Karpas-422 (cell line): Measurements from ENCODE around the gene COL12A1. TPM values are rescaled to one million over a fixed set of nuclear protein-coding genes. Genes with fewer than 3 reads are reported as not detected.

Experiments used
- DNase-seq: peaks from one replicate; pipeline ENCODE4 v3.0.0-alpha.2; 2015
- H2AFZ ChIP-seq: fragments of 200-600 bp; sonication (generic); 2 replicates; pipeline ENCODE4 v1.6.1; 2014; ENCODE audit warnings: antibody characterized with exemption, low read length, mixed read lengths
- H3K27ac ChIP-seq: fragments of 200-600 bp; sonication (generic); 2 replicates; pipeline ENCODE4 v1.5.1; 2014; ENCODE audit warnings: mild to moderate bottlenecking, low read length, moderate library complexity
- H3K27me3 ChIP-seq: fragments of 200-600 bp; sonication (generic); 2 replicates; pipeline ENCODE4 v1.6.1; 2014; ENCODE audit warnings: low read length, mixed read lengths
- H3K36me3 ChIP-seq: fragments of 200-600 bp; sonication (generic); 2 replicates; pipeline ENCODE4 v1.6.1; 2014; ENCODE audit warnings: low read length, mixed read lengths; ENCODE audit not compliant: insufficient read depth
- H3K4me1 ChIP-seq: fragments of 200-600 bp; sonication (generic); 2 replicates; pipeline ENCODE4 v1.6.1; 2014; ENCODE audit warnings: mild to moderate bottlenecking, low read length, mixed read lengths
- H3K4me2 ChIP-seq: fragments of 200-600 bp; sonication (generic); 2 replicates; pipeline ENCODE4 v1.6.1; 2014; ENCODE audit warnings: low read length, low read depth, mild to moderate bottlenecking; ENCODE audit not compliant: poor library complexity, severe bottlenecking
- H3K4me3 ChIP-seq: fragments of 200-600 bp; sonication (generic); 2 replicates; pipeline ENCODE4 v1.5.1; 2014; ENCODE audit warnings: mild to moderate bottlenecking, antibody characterized with exemption, low read length, mixed read lengths
- H3K79me2 ChIP-seq: fragments of 200-600 bp; sonication (generic); 2 replicates; pipeline ENCODE4 v1.6.1; 2014; ENCODE audit warnings: mild to moderate bottlenecking, low read length, mixed read lengths
- H3K9ac ChIP-seq: fragments of 200-600 bp; sonication (generic); 2 replicates; pipeline ENCODE4 v1.6.0; 2014; ENCODE audit warnings: low read length
- H3K9me2 ChIP-seq: fragments of 200-600 bp; sonication (generic), shearing (Covaris generic); replicated peaks from 2 replicates; pipeline ENCODE4 v1.6.0; 2014; ENCODE audit warnings: mild to moderate bottlenecking, low read length, moderate library complexity; ENCODE audit not compliant: insufficient read depth
- H3K9me3 ChIP-seq: fragments of 300-700, 200-600 bp; sonication (generic); 2 replicates; pipeline ENCODE4 v1.6.1; 2014; ENCODE audit warnings: low read length, mixed read lengths
- H4K20me1 ChIP-seq: fragments of 200-600 bp; sonication (generic); 2 replicates; pipeline ENCODE4 v1.6.1; 2014; ENCODE audit warnings: mild to moderate bottlenecking, antibody characterized with exemption, low read length, low read depth; ENCODE audit not compliant: insufficient read depth
- total RNA-seq: library from RNA; depleted of rRNA; stranded (reverse); fragments of >200 nt; shearing (Covaris generic); gene quantifications from 2 replicates; pipeline ENCODE4 v1.2.3, GENCODE V29; 2014; ENCODE audit warnings: low replicate concordance

The COL12A1 gene
- total RNA-seq, 1 experiment from 2014 or later: not detected

DNA sequence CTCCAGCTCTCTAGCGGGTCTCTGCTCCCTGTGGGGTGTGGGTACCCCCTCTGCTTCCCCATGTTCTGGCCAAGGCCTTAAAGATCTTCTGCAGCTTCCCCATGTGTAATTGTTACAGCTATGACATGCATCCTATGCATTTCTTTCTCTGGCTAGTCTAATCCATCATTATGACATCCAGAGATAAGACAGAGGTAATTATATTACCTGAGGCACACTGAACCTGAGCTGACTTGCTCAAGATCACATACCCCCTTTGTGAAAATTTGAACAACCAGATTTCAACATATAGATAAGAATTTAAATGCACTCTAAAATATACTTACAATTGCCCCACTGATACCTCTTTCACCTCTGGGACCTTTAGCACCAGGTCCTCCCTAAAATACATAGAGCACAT is 102.4 kb downstream of the COL12A1 start:
- DNase-seq: no peak
- Histone ChIP-seq H3K27me3 (no peaks in the 10 kb centered on the region), H3K9me2 (no peaks in the 10 kb centered on the region; the same call in 1 of the 2 replicates), H2AFZ (no peak overlapping the region), H3K27ac (no peak overlapping the region), H4K20me1 (no peaks in the 10 kb centered on the region), H3K9ac (no peak overlapping the region), H3K4me2 (no peak overlapping the region), H3K9me3 (no peaks in the 10 kb centered on the region), H3K4me1 (no peaks in the 10 kb centered on the region), H3K4me3 (no peak overlapping the region), H3K36me3 (no peaks in the 10 kb centered on the region), H3K79me2 (no peaks in the 10 kb centered on the region)

DNA sequence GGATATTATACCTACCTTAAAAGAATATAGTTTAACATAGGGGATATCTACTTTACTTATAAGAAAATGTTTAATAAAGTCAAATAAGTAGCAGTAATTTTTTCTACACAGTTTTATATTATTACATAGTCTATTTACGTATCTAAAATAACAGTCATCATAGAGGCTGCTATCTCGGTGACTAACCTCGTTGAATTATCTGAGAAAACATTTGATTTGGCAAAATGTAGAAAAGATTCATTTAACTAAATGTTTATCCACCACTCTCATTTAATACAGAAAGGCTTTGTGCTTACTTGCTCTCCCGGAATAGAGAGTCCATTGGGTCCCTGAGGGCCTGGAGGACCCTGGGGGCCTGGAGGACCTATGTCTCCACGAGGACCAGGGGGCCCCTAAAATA is 103.6 kb downstream of the COL12A1 start:
- Histone ChIP-seq H3K4me2 (no peak overlapping the region), H3K9me3 (no peaks in the 10 kb centered on the region)

GRCh38 chr6:75101896-75102295 is 104.0 kb downstream of the COL12A1 start:
- H2AFZ ChIP-seq: no peak overlapping the region

More for the DNA sequence above, 103.6 kb downstream of the COL12A1 start:
- Histone ChIP-seq H3K4me1 (no peaks in the 10 kb centered on the region), H2AFZ (no peak overlapping the region), H3K79me2 (no peaks in the 10 kb centered on the region), H3K9ac (no peak overlapping the region), H3K9me2 (no peaks in the 10 kb centered on the region; the same call in 1 of the 2 replicates), H3K27me3 (no peaks in the 10 kb centered on the region), H3K36me3 (no peaks in the 10 kb centered on the region), H3K27ac (no peak overlapping the region), H3K4me3 (no peak overlapping the region), H4K20me1 (no peaks in the 10 kb centered on the region)
- no peak for DNase-seq

GRCh38 chr6:75098709-75099108 is 107.1 kb downstream of the COL12A1 start:
- no peak for DNase-seq
- Histone ChIP-seq H3K36me3 (no peaks in the 10 kb centered on the region), H3K4me2 (no peak overlapping the region), H3K27ac (no peak overlapping the region), H4K20me1 (no peaks in the 10 kb centered on the region), H3K4me3 (no peak overlapping the region), H3K27me3 (no peaks in the 10 kb centered on the region), H3K4me1 (no peaks in the 10 kb centered on the region), H3K9me2 (no peaks in the 10 kb centered on the region; the same call in 1 of the 2 replicates), H2AFZ (no peak overlapping the region), H3K9me3 (no peaks in the 10 kb centered on the region), H3K79me2 (no peaks in the 10 kb centered on the region), H3K9ac (no peak overlapping the region)

More at GRCh38 chr6:75101896-75102295, 104.0 kb downstream of the COL12A1 start:
- Histone ChIP-seq H3K4me2 (no peak overlapping the region), H3K9me3 (no peaks in the 10 kb centered on the region), H3K27me3 (no peaks in the 10 kb centered on the region), H3K9ac (no peak overlapping the region), H3K79me2 (no peaks in the 10 kb centered on the region), H3K27ac (no peak overlapping the region), H3K4me1 (no peaks in the 10 kb centered on the region), H4K20me1 (no peaks in the 10 kb centered on the region), H3K9me2 (no peaks in the 10 kb centered on the region; the same call in 1 of the 2 replicates), H3K4me3 (no peak overlapping the region), H3K36me3 (no peaks in the 10 kb centered on the region)
- DNase-seq: no peak

DNA sequence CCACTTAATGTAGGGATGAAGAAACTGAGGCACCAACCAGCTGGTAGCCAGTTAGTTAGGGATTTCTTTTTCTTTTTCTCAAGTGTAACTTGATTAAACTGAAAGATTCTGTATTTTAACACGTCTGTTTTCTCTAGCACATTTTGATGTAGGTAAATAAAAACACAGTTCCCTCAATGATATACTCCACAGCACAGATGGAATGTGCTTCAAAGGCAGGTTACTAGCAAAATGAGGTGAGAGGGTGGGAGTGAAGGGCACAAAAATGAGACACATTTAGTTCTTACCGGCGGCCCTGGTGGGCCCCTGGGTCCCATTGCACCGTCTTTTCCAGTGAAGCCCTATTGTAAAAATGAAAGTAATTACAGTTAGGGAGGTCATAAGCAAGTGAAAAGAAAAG is 108.9 kb downstream of the COL12A1 start:
- no peaks in the 10 kb centered on the region for H3K79me2 ChIP-seq
- H3K27ac ChIP-seq: no peak overlapping the region
- no peaks in the 10 kb centered on the region for H3K9me3 ChIP-seq
- no peaks in the 10 kb centered on the region for H3K27me3 ChIP-seq
- H3K9ac ChIP-seq: no peak overlapping the region
- H3K9me2 ChIP-seq: no peaks in the 10 kb centered on the region; the same call in 1 of the 2 replicates
- no peak for DNase-seq
- H4K20me1 ChIP-seq: no peaks in the 10 kb centered on the region
- H3K36me3 ChIP-seq: no peaks in the 10 kb centered on the region
- H3K4me2 ChIP-seq: no peak overlapping the region
- H2AFZ ChIP-seq: no peak overlapping the region
- H3K4me1 ChIP-seq: no peaks in the 10 kb centered on the region
- H3K4me3 ChIP-seq: no peak overlapping the region

DNA sequence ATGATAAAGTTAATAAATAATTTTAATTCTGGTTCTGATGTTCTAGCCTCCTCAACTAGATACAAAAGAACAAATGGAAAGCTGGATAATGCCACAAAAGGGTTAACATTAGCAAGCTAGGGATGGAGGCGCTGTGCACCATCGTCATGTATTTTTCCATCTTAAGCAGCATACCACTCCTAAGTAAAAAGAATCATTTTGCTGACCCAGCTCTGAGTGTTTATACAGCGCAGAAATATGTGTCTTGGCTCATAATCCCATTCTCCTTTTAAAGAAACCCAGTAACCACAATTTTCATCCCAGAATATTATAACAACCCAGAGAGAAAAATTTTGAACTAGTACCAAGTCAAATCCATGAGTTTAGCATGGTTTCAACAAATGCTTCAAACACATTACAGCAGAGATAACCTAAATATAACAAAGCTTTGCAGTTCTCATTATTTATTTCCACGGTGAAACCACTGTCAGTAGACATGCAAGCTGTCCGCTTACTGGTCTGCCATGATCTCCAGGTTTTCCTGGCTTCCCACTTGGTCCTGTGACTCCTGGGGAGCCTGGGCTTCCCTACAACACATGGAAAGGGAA is 111.1 kb downstream of the COL12A1 start:
- Histone ChIP-seq H3K4me1 (no peaks in the 10 kb centered on the region), H3K36me3 (no peaks in the 10 kb centered on the region), H3K27ac (no peak overlapping the region), H3K27me3 (no peaks in the 10 kb centered on the region), H3K9me3 (no peaks in the 10 kb centered on the region), H3K9ac (no peak overlapping the region), H3K9me2 (no peaks in the 10 kb centered on the region), H3K79me2 (no peaks in the 10 kb centered on the region), H2AFZ (no peak overlapping the region), H3K4me3 (no peak overlapping the region), H4K20me1 (no peaks in the 10 kb centered on the region), H3K4me2 (no peak overlapping the region)
- no peak for DNase-seq

GRCh38 chr6:75091467-75092190 is 114.2 kb downstream of the COL12A1 start:
- H4K20me1 ChIP-seq: no peaks in the 10 kb centered on the region
- H3K4me2 ChIP-seq: no peak overlapping the region
- DNase-seq: no peak
- no peaks in the 10 kb centered on the region for H3K27me3 ChIP-seq
- H3K9me2 ChIP-seq: no peaks in the 10 kb centered on the region
- no peak overlapping the region for H3K9ac ChIP-seq
- no peaks in the 10 kb centered on the region for H3K4me1 ChIP-seq
- H3K27ac ChIP-seq: no peak overlapping the region
- H2AFZ ChIP-seq: no peak overlapping the region
- H3K79me2 ChIP-seq: no peaks in the 10 kb centered on the region
- no peak overlapping the region for H3K4me3 ChIP-seq
- no peaks in the 10 kb centered on the region for H3K9me3 ChIP-seq
- no peaks in the 10 kb centered on the region for H3K36me3 ChIP-seq

- H3K4me2 ChIP-seq: no peak overlapping the region
- no peaks in the 10 kb centered on the region for H3K27me3 ChIP-seq
- no peaks in the 10 kb centered on the region for H3K36me3 ChIP-seq
- no peak for DNase-seq
- H3K79me2 ChIP-seq: no peaks in the 10 kb centered on the region
- H3K27ac ChIP-seq: no peak overlapping the region
- no peaks in the 10 kb centered on the region for H3K9me3 ChIP-seq
- no peak overlapping the region for H3K9ac ChIP-seq
- H4K20me1 ChIP-seq: no peaks in the 10 kb centered on the region
- H2AFZ ChIP-seq: no peak overlapping the region
- H3K4me1 ChIP-seq: no peaks in the 10 kb centered on the region
- H3K9me2 ChIP-seq: no peaks in the 10 kb centered on the region
- H3K4me3 ChIP-seq: no peak overlapping the region
Observed at GRCh38 chr6:75090576-75090975, 115.3 kb downstream of the COL12A1 start.
